HK-2 (cell line): ENCODE results near the gene GAB4.
"Not testable (repeated sequence)": the region's sequence is repeated elsewhere in the genome, so short reads cannot be mapped to it uniquely, and the experiment has no call there.

ENCODE experiments used
- DNase-seq: peaks from one replicate; pipeline ENCODE4 v3.0.0-alpha.2; 2018; ENCODE audit not compliant: unreplicated experiment

Gene GAB4, protein sequence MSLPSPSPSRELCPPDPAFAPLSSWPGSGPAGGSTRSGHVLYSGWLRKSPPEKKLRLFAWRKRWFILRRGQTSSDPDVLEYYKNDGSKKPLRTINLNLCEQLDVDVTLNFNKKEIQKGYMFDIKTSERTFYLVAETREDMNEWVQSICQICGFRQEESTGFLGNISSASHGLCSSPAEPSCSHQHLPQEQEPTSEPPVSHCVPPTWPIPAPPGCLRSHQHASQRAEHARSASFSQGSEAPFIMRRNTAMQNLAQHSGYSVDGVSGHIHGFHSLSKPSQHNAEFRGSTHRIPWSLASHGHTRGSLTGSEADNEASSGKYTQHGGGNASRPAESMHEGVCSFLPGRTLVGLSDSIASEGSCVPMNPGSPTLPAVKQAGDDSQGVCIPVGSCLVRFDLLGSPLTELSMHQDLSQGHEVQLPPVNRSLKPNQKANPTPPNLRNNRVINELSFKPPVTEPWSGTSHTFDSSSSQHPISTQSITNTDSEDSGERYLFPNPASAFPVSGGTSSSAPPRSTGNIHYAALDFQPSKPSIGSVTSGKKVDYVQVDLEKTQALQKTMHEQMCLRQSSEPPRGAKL

GRCh38 chr22:17007852-17008731, at the start of gene GAB4:
TSS of gene GAB4 (minus strand) at chr22:17008222. CDS start at chr22:17008114, 108 bp downstream.
- no peak for DNase-seq

- no peak for DNase-seq
These were observed 48.8 kb upstream of the GAB4 start for GRCh38 chr22:17056807-17057206.

- DNase-seq = no peak
These were observed 48.0 kb upstream of the GAB4 start for GRCh38 chr22:17056058-17056457.

- no peak for DNase-seq
These were observed 39.6 kb upstream of the GAB4 start for GRCh38 chr22:17047656-17048055.

DNA sequence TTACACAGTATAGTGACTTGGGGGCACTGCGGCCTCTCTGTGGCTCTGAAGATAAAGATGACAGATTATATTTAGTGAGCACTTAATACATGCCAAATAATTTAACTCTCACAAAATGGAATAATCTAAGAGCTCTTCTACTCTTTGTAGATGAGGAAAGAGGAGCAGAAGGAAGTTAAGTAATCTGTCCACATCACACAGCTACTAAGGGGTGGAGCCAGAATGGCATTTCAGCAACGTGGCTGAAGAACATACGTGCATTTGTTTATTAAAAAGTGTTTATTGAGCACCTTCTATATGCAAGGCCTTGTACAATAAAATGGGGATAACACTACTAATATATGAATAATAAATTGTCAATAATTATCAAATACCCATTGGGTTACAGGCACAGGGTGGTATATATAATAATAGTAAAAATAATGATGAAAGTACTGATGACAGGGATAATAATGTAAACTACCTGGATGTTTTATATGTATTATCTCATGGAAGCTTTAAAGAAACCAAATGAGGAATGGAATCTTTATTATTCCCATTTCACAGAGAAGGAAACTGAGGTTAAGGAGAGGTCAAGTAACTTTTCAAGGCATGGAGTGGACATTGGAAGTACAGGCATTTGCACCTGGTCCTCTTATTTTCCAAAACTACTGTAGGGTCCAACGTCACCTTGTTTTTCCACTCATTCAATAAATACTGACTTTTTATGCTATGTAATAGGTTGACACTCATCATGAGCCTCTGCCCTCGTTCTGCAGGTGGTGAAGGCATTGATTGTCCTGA, 38.7 kb upstream of the GAB4 start:
- no peak for DNase-seq

GRCh38 chr22:17043521-17043920, 35.5 kb upstream of the GAB4 start:
- no peak for DNase-seq

DNA sequence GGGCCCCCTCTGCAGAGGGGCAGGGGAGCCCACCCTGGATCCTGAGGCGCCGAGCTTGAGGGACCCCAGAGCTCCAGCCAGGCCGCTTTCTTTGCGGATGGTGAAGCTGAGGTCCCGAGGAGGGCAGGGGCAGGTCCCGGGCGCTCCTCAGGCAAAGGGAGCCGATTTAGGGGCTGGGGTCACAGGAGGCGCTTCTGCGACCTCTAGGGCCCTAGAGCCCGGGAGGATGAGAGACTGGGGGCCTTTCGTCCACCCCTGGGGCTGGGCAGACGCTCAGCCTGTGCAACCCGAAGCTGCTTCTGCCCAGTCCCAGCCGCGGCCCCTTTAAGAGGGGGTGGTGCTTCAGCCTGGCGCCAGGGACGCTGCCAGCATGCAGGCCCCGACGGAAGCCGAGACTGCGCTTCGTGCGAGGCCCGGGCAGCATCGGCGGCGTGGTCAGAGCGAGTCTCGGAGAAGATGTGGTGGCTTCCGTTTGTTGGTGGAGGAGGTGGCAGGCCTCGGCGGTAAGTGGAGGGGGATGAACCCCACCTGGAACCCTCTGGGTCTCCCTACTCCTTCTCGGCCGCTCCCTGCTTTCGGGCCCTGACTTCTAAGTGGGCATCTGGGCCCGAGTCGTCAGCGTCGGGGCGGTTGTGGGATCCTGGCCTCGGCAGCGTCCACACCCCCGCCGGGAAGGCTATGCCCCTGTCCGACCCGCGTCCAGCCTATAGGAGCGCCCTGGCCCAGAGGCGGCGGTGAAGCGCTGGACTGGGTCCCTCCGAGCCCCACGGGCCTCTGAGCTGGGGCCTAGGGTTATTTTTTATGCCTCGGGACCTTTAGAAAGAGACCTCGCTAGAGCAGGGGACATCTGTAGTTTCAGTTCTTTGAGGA, 29.1 kb upstream of the GAB4 start:
- DNase-seq = peak; percentile 70

- peak; percentile 35 for DNase-seq
These were observed 28.2 kb upstream of the GAB4 start for GRCh38 chr22:17035976-17036841.

DNA sequence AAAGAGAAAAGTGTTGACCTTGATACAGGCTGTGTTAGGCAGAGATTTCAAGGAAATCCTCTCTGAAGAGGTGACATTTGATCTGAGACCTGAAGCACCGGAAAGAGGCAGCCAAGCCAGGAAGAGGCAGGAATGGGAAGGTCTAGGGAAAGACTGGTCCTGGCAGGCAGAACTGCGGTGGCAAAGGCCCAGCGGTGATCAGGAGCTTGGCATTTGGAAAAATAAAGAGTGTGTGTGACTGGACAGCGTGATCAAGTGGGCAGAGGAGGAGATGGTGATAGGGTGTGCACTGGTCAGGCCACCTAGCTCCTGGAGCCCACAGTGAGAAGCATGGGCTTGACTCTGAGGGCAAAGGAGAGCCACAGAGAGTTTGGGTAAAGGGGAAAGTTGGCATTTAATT, 27.2 kb upstream of the GAB4 start:
- DNase-seq = no peak

- not testable (repeated sequence) for DNase-seq
These were observed 26.5 kb upstream of the GAB4 start for GRCh38 chr22:17034532-17034931.

DNA sequence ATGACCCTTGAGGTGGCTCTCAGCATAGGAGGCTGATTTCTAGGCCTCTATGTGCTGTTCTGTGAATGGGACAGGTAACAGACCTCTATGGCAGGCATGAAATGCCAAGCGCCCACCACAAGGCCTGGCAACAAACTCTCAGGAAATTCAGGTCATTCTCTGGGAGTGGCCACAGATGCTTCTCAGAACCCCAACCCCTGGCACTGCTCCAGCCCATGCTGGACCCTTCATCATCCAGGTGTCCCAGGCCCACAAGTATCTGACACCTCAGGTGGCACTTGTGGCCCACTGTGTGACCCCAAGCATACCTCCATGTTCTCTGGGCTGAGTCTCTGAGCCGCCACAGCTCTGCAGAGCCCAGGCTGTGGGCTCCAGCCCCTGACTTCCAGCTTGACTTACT, 24.3 kb upstream of the GAB4 start:
- not testable (repeated sequence) for DNase-seq

DNA sequence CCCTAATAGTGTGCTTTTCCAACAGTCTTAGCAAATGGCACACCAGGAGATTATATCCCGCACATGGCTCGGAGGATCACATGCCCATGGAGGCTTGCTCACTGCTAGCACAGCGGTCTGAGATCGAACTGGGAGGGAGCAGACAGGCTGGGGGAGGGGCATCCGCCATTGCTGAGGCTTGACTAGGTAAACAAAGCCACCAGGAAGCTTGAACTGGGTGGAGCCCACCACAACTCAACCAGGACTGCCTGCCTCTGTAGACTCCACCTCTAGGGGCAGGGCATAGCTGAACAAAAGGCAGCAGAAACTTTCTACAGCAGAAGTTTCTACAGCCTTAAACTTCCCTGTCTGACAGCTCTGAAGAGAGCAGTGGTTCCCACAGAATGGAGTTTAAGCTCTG, 16.4 kb upstream of the GAB4 start:
- DNase-seq = not testable (repeated sequence)

GRCh38 chr22:17015552-17015951, 7.5 kb upstream of the GAB4 start:
- DNase-seq = not testable (repeated sequence)

GRCh38 chr22:17014101-17014440, 6.0 kb upstream of the GAB4 start:
- DNase-seq = not testable (repeated sequence)

GRCh38 chr22:17013396-17014100, 5.5 kb upstream of the GAB4 start:
- no peak for DNase-seq

- no peak for DNase-seq
These were observed 4.2 kb upstream of the GAB4 start for GRCh38 chr22:17012267-17012666.

DNA sequence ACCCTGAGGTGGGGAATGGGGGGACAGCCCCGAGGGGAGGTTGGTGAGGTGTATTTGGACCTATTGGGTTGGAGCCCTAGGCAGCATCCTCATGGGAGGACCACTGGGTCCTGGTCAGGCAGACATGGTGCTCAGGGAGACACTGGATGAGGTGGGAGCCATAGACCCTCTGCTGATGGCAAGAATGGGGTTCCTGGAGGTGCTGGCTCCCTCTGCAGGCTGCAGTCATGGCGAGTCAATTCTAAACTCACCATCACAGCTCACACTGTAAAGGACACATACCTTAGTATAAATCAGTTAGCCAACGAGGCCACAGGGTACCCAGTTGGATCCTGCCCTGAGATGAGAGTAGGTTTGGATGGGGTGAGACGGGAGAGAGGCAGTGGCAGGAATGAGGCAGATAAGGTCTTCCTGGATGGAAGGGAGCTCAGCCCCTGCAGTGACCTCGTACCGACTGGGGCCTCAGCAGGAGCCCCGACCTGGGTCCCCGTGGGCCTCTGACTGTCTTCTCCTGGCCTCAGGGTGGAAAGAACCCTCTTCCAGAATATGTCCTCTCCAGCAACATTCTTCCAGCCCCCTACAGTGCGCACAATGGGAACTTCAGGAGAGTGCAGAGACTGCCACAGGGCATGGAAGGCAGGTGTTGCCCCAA, 1.7 kb upstream of the GAB4 start:
- DNase-seq = no peak

GRCh38 chr22:17007257-17007656, 765 bp downstream of the GAB4 start:
- DNase-seq = no peak

DNA sequence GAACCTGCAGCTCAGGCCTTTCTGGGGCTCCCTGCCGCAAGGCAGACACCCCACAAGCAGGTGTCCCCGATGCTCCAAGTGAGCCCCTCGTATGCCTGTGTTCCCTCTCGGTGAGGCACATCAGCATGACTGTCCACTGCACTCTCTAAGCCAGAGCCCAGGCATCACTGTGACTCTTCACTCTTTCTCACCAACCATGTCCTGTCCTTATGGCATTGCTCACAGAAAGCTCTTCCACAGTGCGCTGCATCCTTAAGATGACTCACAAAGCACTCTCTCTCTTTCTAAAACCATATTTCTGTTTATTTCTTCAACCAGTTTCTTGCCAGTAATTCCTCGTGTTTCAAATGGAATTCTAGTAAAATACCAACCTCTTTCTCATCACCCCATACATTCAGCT, 18.1 kb downstream of the GAB4 start:
- no peak for DNase-seq
